Measurements from ENCODE around the gene OPALIN. TPM values are rescaled to one million over a fixed set of nuclear protein-coding genes. Genes with fewer than 3 reads are reported as not detected.

OPALIN gene
- total and polyA plus RNA-seq, 2 donors (not counting 3 experiments of a cell fraction or from before 2014, with no cell fraction given) = not detected

- Histone ChIP-seq H3K36me3 (ENCODE audit: control insufficient read depth in 2 of 2, extremely low read depth in 1 of 2, insufficient read depth in 2 of 2, low read length in 2 of 2) (no peaks in the 10 kb centered on the region), H3K9ac (replicated peaks; ENCODE audit: extremely low read depth, insufficient read depth, low read length) (no peak overlapping the region), H3K27me3 (ENCODE audit: control insufficient read depth in 2 of 2, insufficient read depth in 2 of 2, low read length in 2 of 2) (peaks cover 0 to 2% of the 10 kb centered on the region in 2 experiments), H3K9me3 (replicated peaks; ENCODE audit: control insufficient read depth, insufficient read depth, low read length) (no peaks in the 10 kb centered on the region), H3K79me2 (ENCODE audit: control insufficient read depth, insufficient read depth, low read length) (no peaks in the 10 kb centered on the region), H3K27ac (ENCODE audit: insufficient read depth, low read depth, low read length) (no peak overlapping the region), H3K9me1 (replicated peaks; ENCODE audit: control insufficient read depth, extremely low read depth, insufficient read depth, low read length) (no peaks in the 10 kb centered on the region), H3K4me2 (ENCODE audit: insufficient read depth, low read length) (no peak overlapping the region), H2AFZ (ENCODE audit: low read depth, low read length) (no peak overlapping the region), H3K4me3 (replicated peaks in 1 of 3; ENCODE audit: insufficient read depth in 1 of 3, low read depth in 1 of 3, low read length in 3 of 3) (no peak overlapping the region), H4K20me1 (replicated peaks; ENCODE audit: control insufficient read depth, extremely low read depth, insufficient read depth, low read length) (no peaks in the 10 kb centered on the region), H3K4me1 (ENCODE audit: control insufficient read depth, extremely low read depth, insufficient read depth, low read length) (no peaks in the 10 kb centered on the region)
- dilution Hi-C loops (cut with MboI; ENCODE audit: extremely low pct_ligation_motif_present, low sequenced_read_pairs) (no loop called here), intact Hi-C loops (cut with micrococcal nuclease) (loop anchor here (5.0 kb wide), 1 partner anchor 264 kb away; no protein-coding TSS in a partner anchor)
- TF ChIP-seq POLR2AphosphoS5 (IDR thresholded peaks at IDR 0.05; ENCODE audit: insufficient read depth, low read depth, low read length) (no peak), GATA2 (IDR thresholded peaks at IDR 0.05; ENCODE audit: insufficient read depth, insufficient read length, low read depth, low read length) (no peak), JUN (IDR thresholded peaks at IDR 0.05; ENCODE audit: borderline replicate concordance, insufficient read depth, insufficient read length, low read depth) (no peak), EZH2 (IDR thresholded peaks at IDR 0.05; ENCODE audit: borderline replicate concordance, low read depth, low read length, severe bottlenecking) (no peak), MYC (IDR thresholded peaks at IDR 0.05; ENCODE audit: low read depth, low read length) (no peak), MAX (IDR thresholded peaks at IDR 0.05; ENCODE audit: insufficient read depth, insufficient read length) (no peak)
- CTCF ChIA-PET = interaction anchor here (0.5 to 1.8 kb wide), 3 partner anchors 8 to 330 kb away, joined by 3 to 13 read pairs (median 3); no protein-coding TSS in a partner anchor
- no peak for FAIRE-seq
- BruUV-seq (replicated peaks) = no TSS peak
- POLR2A ChIA-PET = no interaction called here
- no peak for DNase-seq (ENCODE audit: low read depth, low spot score)
Observed at GRCh38 chr10:96378741-96379140, 19.9 kb upstream of the OPALIN start.

- H3K79me2 ChIP-seq (ENCODE audit: control insufficient read depth, insufficient read depth, low read length) = no peaks in the 10 kb centered on the region
- H3K9ac ChIP-seq (replicated peaks; ENCODE audit: extremely low read depth, insufficient read depth, low read length) = no peak overlapping the region
- no peak overlapping the region for H2AFZ ChIP-seq (ENCODE audit: low read depth, low read length)
- no peak overlapping the region for H3K27ac ChIP-seq (ENCODE audit: insufficient read depth, low read depth, low read length)
- no TSS peak for BruUV-seq (replicated peaks)
- no peak for TF ChIP-seq POLR2A (IDR thresholded peaks at IDR 0.05; ENCODE audit: low read depth, low read length)
- no peak for TF ChIP-seq FOS (IDR thresholded peaks at IDR 0.05; ENCODE audit: borderline replicate concordance, insufficient read depth, low read length)
- no peak for TF ChIP-seq MAX (IDR thresholded peaks at IDR 0.05; ENCODE audit: insufficient read depth, insufficient read length)
- no peak for TF ChIP-seq GATA2 (IDR thresholded peaks at IDR 0.05; ENCODE audit: insufficient read depth, insufficient read length, low read depth, low read length)
- no peak for TF ChIP-seq EZH2 (IDR thresholded peaks at IDR 0.05; ENCODE audit: borderline replicate concordance, low read depth, low read length, severe bottlenecking)
- TF ChIP-seq JUN (IDR thresholded peaks at IDR 0.05; ENCODE audit: borderline replicate concordance, insufficient read depth, insufficient read length, low read depth) = no peak
- H3K4me1 ChIP-seq (ENCODE audit: control insufficient read depth, extremely low read depth, insufficient read depth, low read length) = no peaks in the 10 kb centered on the region
- intact Hi-C loops (cut with micrococcal nuclease) (loop anchor here (5.0 kb wide), 1 partner anchor 264 kb away; no protein-coding TSS in a partner anchor), dilution Hi-C loops (cut with MboI; ENCODE audit: extremely low pct_ligation_motif_present, low sequenced_read_pairs) (no loop called here)
- H3K9me1 ChIP-seq (replicated peaks; ENCODE audit: control insufficient read depth, extremely low read depth, insufficient read depth, low read length) = no peaks in the 10 kb centered on the region
- no peak overlapping the region for H3K4me3 ChIP-seq (replicated peaks in 1 of 3; ENCODE audit: insufficient read depth in 1 of 3, low read depth in 1 of 3, low read length in 3 of 3)
- no peak overlapping the region for H3K4me2 ChIP-seq (ENCODE audit: insufficient read depth, low read length)
- H3K9me3 ChIP-seq (replicated peaks; ENCODE audit: control insufficient read depth, insufficient read depth, low read length) = no peaks in the 10 kb centered on the region
- peaks cover 0 to 2% of the 10 kb centered on the region in 2 experiments for H3K27me3 ChIP-seq (ENCODE audit: control insufficient read depth in 2 of 2, insufficient read depth in 2 of 2, low read length in 2 of 2)
- no peaks in the 10 kb centered on the region for H3K36me3 ChIP-seq (ENCODE audit: control insufficient read depth in 2 of 2, extremely low read depth in 1 of 2, insufficient read depth in 2 of 2, low read length in 2 of 2)
- FAIRE-seq (no peak), DNase-seq (ENCODE audit: low read depth, low spot score) (no peak)
- H4K20me1 ChIP-seq (replicated peaks; ENCODE audit: control insufficient read depth, extremely low read depth, insufficient read depth, low read length) = no peaks in the 10 kb centered on the region
- POLR2A ChIA-PET = no interaction called here
- CTCF ChIA-PET = interaction anchor here (0.8 to 1.8 kb wide), 3 partner anchors 7 to 648 kb away, joined by 3 to 13 read pairs (median 3); no protein-coding TSS in a partner anchor
Observed at GRCh38 chr10:96377816-96378294, 19.1 kb upstream of the OPALIN start.

Data from endothelial cell of umbilical vein (primary cell).